HG02973 (cell line): ENCODE measurements around the gene RING1.
A peak's percentile ranks its signal among the peaks of the same experiment; 100 is the strongest.

ENCODE experiments used
- ATAC-seq: cut with Tn5 transposase; IDR thresholded peaks from one replicate; pipeline ENCODE4 v1.9.1; 2021; ENCODE audit warnings: moderate library complexity; ENCODE audit not compliant: unreplicated experiment

The RING1 gene

DNA sequence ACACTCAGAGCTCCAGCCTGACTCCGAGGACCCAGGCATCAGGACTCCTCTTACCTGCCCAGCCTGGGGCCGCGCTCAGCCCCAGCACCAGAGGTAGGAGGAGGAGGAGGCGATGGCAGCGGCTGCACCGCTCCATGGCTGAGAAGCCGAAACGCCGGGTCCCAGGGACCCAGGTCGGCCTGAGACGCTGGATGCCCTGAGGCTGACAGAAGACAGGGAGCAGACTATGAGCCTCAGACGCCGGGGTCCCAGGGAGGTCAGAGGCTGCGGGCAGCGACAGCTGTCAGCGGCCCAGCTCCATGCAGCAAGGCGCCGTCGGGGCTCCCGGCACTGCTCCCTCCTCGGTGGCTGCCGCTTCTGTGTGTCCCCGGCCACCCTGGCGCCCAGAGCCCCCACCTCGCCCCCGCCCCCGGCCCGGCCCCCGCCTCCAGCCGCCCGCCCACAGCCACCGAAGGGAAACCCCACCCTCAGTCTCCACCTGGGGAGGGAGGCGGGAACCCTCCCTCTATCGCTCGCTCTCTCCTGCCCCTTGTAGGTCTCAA is 16.1 kb upstream of the RING1 start, which contains the start of gene COL11A2:
COL11A2 (minus strand) TSS at position 363 of the 542 bp plus-strand sequence; CDS start at position 136, 227 bp downstream.
- ATAC-seq: no peak

DNA sequence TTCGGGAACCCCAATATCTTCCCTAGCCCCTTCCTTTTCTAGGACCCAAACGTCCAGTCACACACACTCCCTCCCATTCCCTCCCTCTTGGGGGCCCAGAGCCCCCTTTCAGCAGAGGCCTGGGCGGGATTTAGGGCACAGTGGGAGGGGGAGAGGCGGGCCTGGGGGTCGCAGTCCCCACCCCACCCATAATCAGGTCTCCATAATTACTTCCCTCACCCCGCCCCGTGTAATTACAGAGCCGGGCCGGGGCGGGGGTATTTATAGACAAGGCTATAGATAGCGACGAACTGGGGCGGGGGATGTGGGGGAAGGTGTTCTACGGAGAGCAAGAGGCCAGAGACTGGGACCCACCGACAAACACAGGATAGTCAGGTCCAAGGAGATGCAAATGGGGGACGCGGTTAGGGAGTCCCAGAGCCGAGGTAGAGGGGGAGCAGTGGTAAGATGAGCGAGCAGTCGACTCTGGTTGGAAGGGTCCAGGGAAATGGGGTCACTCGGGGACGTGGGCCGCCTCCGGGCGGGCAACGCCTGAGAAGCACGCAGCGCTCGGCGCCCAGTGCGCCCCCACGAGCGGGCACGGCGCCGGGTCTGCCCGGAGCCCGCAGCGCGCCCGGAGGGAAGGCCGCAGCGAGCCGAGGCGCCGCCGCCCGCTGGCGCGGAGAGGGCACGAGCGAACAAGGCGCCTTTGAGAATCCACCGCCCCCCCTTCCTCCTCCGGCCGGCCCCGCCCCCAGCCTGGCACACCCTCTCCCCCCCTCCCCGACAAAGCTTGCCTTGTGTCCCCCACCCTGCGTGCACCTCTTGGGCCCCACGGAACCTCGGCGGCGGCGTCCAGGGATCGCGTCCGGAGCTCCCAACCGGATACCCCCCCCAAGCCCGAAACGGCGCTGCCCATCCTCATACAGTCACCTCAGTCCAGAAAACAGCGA is 15.4 kb upstream of the RING1 start:
- no peak for ATAC-seq

DNA sequence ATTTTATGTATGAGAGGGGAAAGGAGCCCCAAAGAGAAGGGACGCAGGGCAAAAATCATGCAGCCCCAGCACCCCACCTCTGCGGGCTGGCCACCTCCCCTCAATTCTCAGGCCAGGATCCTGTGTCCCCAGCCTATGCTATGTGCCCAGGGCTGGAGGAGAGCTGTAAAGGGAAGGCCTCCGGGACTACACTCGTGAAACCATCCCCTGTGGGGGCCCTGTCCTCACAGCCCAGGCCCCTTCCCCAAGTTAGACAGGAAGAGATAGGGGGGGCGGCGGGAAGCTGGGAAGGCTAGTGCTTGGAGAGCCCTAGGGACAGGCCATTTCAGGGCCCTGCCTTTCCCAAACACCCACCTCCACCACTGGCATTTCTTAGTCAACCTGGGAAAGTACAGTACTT is 14.7 kb upstream of the RING1 start:
- ATAC-seq: no peak

- ATAC-seq: no peak
Observed at GRCh38 chr6:33194431-33194979, 13.8 kb upstream of the RING1 start.

DNA sequence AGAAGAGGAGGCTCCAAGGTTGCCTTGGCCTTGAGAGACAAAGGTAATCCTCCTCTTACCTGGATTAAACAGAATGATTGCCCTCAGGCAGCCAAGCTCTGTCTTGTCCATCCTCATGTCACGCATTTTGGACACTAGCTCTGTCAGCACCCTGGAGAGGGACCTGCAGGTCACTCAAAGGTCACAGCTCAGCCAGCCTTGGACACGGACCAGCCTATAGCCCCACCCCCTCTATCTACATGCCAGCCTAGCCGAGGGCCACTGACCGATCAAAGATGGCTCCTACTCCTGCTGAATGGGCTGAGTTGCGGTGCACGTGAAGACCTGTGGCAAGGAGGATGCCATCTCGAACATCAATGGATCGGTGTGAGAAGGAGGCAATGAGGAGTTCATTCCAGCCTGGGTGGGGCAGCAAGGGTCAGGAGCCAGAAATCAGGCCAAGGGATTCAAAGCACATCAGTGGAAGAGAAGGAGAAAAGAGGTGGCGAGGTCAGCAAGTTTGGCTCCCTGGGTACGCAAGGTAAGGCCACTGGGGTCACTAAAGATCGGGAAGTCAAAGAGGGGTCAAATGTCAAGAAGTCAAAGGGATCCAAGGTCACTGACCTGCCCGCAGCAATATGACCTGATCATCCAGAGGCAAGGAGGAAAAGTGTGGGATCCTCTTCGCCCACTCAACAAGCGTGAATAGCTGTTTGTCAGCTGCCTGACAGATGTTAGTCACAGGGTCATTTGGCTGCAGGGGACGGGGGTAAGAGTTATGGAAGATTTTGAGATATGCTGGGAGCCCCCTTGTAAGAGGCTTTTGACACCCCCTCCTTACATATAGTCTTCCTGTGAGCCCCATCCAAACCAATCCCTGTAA is 12.8 kb upstream of the RING1 start:
- no peak for ATAC-seq

DNA sequence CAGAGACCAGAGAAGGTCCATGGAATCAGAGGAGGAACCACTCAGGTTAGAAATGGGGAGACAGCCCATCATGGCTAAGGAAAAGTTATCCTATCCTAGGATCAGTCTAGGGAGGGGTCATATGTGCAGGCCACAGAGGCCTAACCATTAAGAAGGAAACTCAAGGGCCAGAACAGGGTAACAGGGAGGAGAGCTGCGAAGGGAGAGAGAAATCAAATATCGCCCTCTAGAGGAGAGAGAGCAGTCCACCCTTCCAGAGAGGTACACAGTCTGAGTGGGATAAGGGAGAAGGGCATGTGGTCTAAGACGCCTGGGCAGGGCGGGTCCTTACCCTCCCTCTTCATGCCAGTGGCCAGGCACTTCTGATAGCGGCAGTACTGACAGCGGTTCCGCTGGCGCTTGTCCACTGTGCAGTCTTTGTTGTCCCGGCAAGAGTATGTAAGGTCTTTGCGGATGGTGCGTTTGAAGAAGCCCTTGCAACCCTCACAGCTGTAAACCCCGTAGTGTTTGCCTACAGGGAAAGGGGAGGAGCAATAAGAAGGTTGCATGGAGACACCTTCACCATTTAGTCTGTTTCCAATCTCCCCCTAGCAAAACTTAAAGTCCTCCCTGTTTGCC is 10.8 kb upstream of the RING1 start:
- ATAC-seq: no peak

DNA sequence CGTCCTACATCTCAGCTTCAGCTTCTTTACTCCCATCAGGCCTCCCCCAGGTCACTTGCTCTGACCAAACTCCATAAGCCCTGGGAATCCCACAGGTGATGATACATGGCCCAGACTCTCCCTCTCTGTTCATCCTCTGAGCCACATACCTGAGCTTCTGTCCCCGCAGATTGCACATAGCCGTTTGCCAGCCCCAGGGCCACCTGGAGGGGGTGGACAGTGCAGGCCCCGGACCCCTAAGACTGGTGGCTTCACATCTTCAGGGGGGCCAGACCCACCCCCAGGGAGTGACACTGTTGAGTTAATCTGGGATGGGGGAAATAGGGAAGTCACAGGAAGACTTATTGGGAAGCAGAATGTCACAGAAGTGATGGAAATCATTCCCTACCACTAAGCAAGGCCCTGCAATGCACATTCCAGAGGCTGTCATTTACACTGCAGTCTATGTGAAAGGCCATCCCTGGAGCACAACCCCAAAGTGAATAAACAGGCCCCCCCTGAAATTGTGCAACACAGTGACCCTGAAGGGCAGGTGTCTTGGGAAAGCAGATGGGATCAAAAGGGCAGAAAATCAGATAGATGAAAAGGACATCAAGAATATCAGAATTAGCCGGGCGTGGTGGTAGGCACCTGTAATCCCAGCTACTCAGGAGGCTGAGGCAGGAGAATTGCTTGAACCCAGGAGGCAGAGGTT is 10.0 kb upstream of the RING1 start:
- no peak for ATAC-seq

- ATAC-seq: no peak
Observed at GRCh38 chr6:33198853-33199436, 9.4 kb upstream of the RING1 start.

DNA sequence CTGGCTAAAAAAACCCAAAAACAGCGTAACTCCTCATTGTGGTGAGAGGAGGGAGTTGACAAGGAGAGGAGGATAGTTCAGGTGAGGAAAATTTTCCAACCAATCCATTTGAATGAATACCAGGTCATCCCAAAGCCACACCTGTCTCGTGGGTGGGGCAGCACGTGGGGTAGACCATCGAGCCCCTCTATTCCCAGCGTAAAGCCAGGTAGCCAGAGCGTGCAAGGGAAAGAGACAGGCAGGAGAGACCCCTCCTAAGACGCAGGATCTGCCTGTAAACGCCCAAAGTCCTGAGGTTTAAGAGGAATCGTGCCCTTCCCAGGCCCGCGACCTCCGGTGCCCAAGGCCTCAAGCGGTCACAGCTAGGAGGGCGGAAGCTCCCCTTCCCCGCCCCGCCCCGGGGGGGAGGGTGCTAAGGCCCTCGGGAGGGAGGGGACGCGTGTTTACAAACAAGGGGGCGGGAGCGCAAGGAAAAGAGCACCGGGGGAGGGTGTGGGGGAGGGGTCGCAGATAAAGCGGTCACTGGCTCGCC is 8.5 kb upstream of the RING1 start:
- peak; percentile 12 for ATAC-seq

DNA sequence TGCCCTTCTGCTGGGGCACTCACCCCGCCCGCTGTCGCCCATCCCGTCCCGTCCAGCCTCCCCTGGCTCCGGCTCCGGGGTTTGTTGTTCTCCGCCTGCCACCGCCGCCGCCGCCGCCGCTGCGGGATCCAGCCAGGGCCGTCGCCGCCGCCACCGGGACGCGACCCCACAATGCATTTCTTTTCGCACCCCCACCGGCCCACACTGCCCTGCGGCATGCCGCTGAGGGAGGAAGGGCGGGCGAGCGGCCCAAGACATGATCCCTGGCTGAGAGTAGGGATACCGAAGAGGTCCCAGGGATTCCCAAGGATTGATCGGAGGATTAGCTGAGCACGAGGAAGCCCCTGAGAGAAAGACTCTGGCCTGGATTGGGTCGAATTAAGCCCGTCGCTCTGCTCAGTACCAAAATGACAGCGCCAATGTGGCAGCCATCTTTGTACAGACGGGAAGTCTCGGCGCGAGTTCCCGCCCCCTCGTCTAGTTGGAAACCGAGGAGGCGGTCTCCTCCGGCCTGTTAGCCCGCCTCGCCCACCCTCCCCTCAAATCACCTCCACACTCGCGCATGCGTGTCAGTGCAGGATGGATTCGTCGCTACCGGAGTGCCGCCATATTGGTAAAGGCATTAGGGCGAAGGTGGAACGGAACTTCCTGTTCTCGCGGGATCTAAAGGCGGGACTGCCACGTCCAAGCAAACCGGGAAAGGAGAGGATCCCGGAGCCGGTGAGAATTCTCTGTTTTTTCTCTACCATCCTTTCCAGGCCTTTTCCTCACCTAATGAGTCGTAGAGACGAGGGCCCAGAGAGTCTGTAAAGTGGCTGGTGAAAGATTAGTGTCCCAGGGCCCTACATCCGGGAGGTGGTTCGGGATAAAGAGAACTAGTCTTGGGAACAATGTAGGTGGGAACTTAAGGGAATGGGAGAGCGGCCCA is 7.8 kb upstream of the RING1 start, which contains the start of the genes RXRB and SLC39A7:
RXRB (minus strand) TSS at position 447 of the 928 bp plus-strand sequence; CDS start at position 258, 189 bp downstream.
SLC39A7 (plus strand) TSS at position 649 of the 928 bp plus-strand sequence. CDS start 379 bp downstream, outside the sequence.
- ATAC-seq: peak; percentile 43

DNA sequence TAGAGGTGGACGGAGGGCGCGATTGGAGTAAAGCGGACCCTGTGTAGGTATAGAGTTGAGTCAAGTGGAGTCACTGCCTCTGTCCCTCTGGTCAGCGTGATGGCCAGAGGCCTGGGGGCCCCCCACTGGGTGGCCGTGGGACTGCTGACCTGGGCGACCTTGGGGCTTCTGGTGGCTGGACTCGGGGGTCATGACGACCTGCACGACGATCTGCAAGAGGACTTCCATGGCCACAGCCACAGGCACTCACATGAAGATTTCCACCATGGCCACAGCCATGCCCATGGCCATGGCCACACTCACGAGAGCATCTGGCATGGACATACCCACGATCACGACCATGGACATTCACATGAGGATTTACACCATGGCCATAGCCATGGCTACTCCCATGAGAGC is 7.2 kb upstream of the RING1 start:
- ATAC-seq: no peak

DNA sequence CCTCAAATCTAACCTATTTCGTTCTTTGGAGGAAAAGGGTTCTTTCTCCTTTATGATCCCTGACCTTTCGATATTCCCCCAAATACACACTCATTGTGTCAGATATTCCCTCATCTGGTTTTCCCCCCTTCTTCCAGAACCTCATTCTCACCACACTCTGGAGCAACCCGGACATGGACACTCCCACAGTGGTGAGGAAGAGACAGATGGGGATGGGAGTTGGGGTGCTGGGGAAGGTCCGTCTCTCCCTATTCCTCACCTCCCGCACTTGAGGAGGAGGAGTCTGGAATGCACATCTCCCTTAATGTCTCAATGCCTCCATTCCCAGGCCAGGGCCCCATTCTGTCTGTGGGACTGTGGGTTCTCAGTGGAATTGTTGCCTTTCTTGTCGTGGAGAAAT is 6.4 kb upstream of the RING1 start:
- ATAC-seq: no peak

DNA sequence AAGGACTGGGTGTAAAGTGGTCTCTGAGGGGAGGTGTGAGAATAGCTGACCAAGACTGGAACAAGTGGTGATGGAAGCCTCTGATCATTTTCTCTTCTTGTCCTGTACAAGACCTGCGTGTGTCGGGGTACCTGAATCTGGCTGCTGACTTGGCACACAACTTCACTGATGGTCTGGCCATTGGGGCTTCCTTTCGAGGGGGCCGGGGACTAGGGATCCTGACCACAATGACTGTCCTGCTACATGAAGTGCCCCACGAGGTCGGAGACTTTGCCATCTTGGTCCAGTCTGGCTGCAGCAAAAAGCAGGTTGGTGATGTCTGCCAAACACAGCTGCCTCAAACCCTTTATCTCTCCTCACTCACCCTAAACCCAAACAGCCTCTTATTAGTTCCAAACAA is 5.5 kb upstream of the RING1 start:
- ATAC-seq: no peak

GRCh38 chr6:33203443-33204164 is 4.7 kb upstream of the RING1 start:
- ATAC-seq: no peak

DNA sequence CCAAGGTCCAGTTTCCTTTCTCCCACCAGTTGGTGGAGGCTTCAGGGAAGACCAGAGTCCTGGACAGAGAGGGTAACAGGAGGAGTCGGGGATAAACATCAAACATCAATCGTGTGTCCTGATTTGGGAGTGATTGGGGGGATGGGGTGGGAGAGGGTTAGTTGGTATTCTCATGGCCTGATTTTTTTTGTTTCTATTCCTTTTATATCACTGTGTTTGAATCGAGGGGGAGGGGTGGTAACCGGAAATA is 4.2 kb upstream of the RING1 start:
- no peak for ATAC-seq

- peak; percentile 42 for ATAC-seq
Observed at GRCh38 chr6:33204415-33205190, 3.7 kb upstream of the RING1 start, which contains the start of gene HSD17B8. TSS of gene HSD17B8 (plus strand) at chr6:33204655. CDS start at chr6:33204669, 14 bp downstream.
